WI38 (cell line): ENCODE data around the gene CAMK1D.

Source experiments
- H3K4me3 ChIP-seq: 2 replicates; pipeline ENCODE4 v1.5.1; 2011; ENCODE audit warnings: low read depth, mild to moderate bottlenecking, control low read depth, low read length
- CTCF ChIP-seq: IDR thresholded peaks from 2 replicates; pipeline ENCODE4 v1.5.1; 2012; ENCODE audit warnings: low read depth, mild to moderate bottlenecking, control low read depth, low read length

The CAMK1D gene

GRCh38 chr10:12874501-12874900, 525.2 kb downstream of the CAMK1D start:
- no peak overlapping the region for H3K4me3 ChIP-seq
- TF ChIP-seq CTCF: no peak

GRCh38 chr10:12875100-12875499, 525.8 kb downstream of the CAMK1D start:
- H3K4me3 ChIP-seq: no peak overlapping the region
- no peak for TF ChIP-seq CTCF

GRCh38 chr10:12876266-12876665, 526.9 kb downstream of the CAMK1D start:
- H3K4me3 ChIP-seq: no peak overlapping the region
- no peak for TF ChIP-seq CTCF

- no peak for TF ChIP-seq CTCF
- no peak overlapping the region for H3K4me3 ChIP-seq
Observed at GRCh38 chr10:12877150-12877549, 527.8 kb downstream of the CAMK1D start.

- TF ChIP-seq CTCF: no peak
- no peak overlapping the region for H3K4me3 ChIP-seq
Observed at GRCh38 chr10:12880423-12880822, 531.1 kb downstream of the CAMK1D start.

- no peak overlapping the region for H3K4me3 ChIP-seq
- no peak for TF ChIP-seq CTCF
Observed at GRCh38 chr10:12884851-12885250, 535.5 kb downstream of the CAMK1D start.
